Activated naive CD8-positive, alpha-beta T cell treated with anti-CD3 and anti-CD28 coated beads, Interleukin-2, amount 50 U/mL, for 24 hours (primary cell): Measurements from ENCODE around the gene WDR7.

Source experiments
- ATAC-seq: fragments of 150-1000 bp; cut with Tn5 transposase; one replicate; pipeline ENCODE4 v1.10.0; 2021
- DNase-seq: peaks from one replicate; pipeline ENCODE4 v3.0.0; 2021
- H3K27ac Mint-ChIP-seq: one replicate; pipeline ENCODE4 v1.8.0; 2021; ENCODE audit warnings: mild to moderate bottlenecking, mixed read lengths
- H3K27me3 Mint-ChIP-seq: one replicate; pipeline ENCODE4 v1.8.0; 2021; ENCODE audit warnings: mixed read lengths
- H3K36me3 Mint-ChIP-seq: one replicate; pipeline ENCODE4 v1.8.0; 2021; ENCODE audit warnings: low read depth, mixed read lengths
- H3K4me1 Mint-ChIP-seq: one replicate; pipeline ENCODE4 v1.8.0; 2021; ENCODE audit warnings: mixed read lengths
- H3K4me3 Mint-ChIP-seq: one replicate; pipeline ENCODE4 v1.8.0; 2021; ENCODE audit warnings: mild to moderate bottlenecking, moderate library complexity, mixed read lengths
- H3K9me3 Mint-ChIP-seq: one replicate; pipeline ENCODE4 v1.8.0; 2021; ENCODE audit warnings: mixed read lengths

The WDR7 gene

GRCh38 chr18:56650944-56651770 lies at the start of gene WDR7:
WDR7 (plus strand) TSS chr18:56651359; CDS start chr18:56672516, 21,157 bp downstream.
- Mint-ChIP-seq H3K27ac (peak within 1 kb of the TSS; percentile 90), H3K9me3 (no peaks in the 10 kb centered on the region), H3K4me1 (peaks cover 61% of the 10 kb centered on the region), H3K4me3 (peak within 1 kb of the TSS; percentile 87), H3K27me3 (no peaks in the 10 kb centered on the region), H3K36me3 (peaks cover 5% of the 10 kb centered on the region)
- ATAC-seq: peak; percentile 95
- DNase-seq: peak; percentile 92

GRCh38 chr18:56606618-56607017 lies 44.5 kb upstream of the WDR7 start:
- DNase-seq (no peak), ATAC-seq (no peak)
- Mint-ChIP-seq H3K27ac (no peak overlapping the region), H3K9me3 (no peaks in the 10 kb centered on the region), H3K4me1 (no peaks in the 10 kb centered on the region), H3K4me3 (no peak overlapping the region), H3K27me3 (no peaks in the 10 kb centered on the region), H3K36me3 (peaks cover 37% of the 10 kb centered on the region)

GRCh38 chr18:56615738-56616520 lies 35.2 kb upstream of the WDR7 start:
- DNase-seq (no peak), ATAC-seq (no peak)
- Mint-ChIP-seq H3K4me1 (no peaks in the 10 kb centered on the region), H3K27ac (no peak overlapping the region), H3K27me3 (no peaks in the 10 kb centered on the region), H3K4me3 (no peak overlapping the region), H3K36me3 (peaks cover 58% of the 10 kb centered on the region), H3K9me3 (no peaks in the 10 kb centered on the region)

GRCh38 chr18:56627991-56628390 lies 23.2 kb upstream of the WDR7 start:
- Mint-ChIP-seq H3K27me3 (no peaks in the 10 kb centered on the region), H3K9me3 (no peaks in the 10 kb centered on the region), H3K36me3 (peaks cover 40% of the 10 kb centered on the region), H3K4me3 (no peak overlapping the region), H3K27ac (no peak overlapping the region), H3K4me1 (peaks cover 38% of the 10 kb centered on the region)
- ATAC-seq: no peak
- DNase-seq: no peak

GRCh38 chr18:56632070-56633022 lies 18.8 kb upstream of the WDR7 start:
- H3K27me3 Mint-ChIP-seq: no peaks in the 10 kb centered on the region
- no peak overlapping the region for H3K27ac Mint-ChIP-seq
- ATAC-seq (no peak), DNase-seq (no peak)
- peaks cover 68% of the 10 kb centered on the region for H3K4me1 Mint-ChIP-seq
- no peak overlapping the region for H3K4me3 Mint-ChIP-seq
- peaks cover 46% of the 10 kb centered on the region for H3K36me3 Mint-ChIP-seq
- H3K9me3 Mint-ChIP-seq: no peaks in the 10 kb centered on the region

GRCh38 chr18:56635007-56635406 lies 16.2 kb upstream of the WDR7 start:
- Mint-ChIP-seq H3K4me3 (no peak overlapping the region), H3K27ac (no peak overlapping the region), H3K9me3 (no peaks in the 10 kb centered on the region), H3K4me1 (peaks cover 61% of the 10 kb centered on the region), H3K36me3 (peaks cover 50% of the 10 kb centered on the region), H3K27me3 (peaks cover 2% of the 10 kb centered on the region)
- ATAC-seq (no peak), DNase-seq (no peak)

- ATAC-seq (no peak), DNase-seq (no peak)
- Mint-ChIP-seq H3K36me3 (peaks cover 35% of the 10 kb centered on the region), H3K9me3 (no peaks in the 10 kb centered on the region), H3K4me1 (peaks cover 47% of the 10 kb centered on the region), H3K27ac (peak overlapping the region; percentile 98), H3K27me3 (peaks cover 2% of the 10 kb centered on the region), H3K4me3 (peak overlapping the region; percentile 98)
These were observed 14.0 kb upstream of the WDR7 start for GRCh38 chr18:56637176-56637575.

- Mint-ChIP-seq H3K4me1 (peaks cover 44% of the 10 kb centered on the region), H3K27me3 (peaks cover 2% of the 10 kb centered on the region), H3K27ac (peak overlapping the region; percentile 98), H3K36me3 (peaks cover 35% of the 10 kb centered on the region), H3K4me3 (peak overlapping the region; percentile 98), H3K9me3 (no peaks in the 10 kb centered on the region)
- DNase-seq (no peak), ATAC-seq (peak; percentile 4)
These were observed 13.4 kb upstream of the WDR7 start for GRCh38 chr18:56637711-56638231.

GRCh38 chr18:56638232-56639103 lies 12.7 kb upstream of the WDR7 start, which contains the start of gene TXNL1:
TXNL1 (minus strand) TSS chr18:56638592; CDS start chr18:56638440, 152 bp downstream.
- H3K4me3 Mint-ChIP-seq: peak within 1 kb of the TSS; percentile 98
- H3K4me1 Mint-ChIP-seq: peaks cover 44% of the 10 kb centered on the region

GRCh38 chr18:56639104-56639381 lies 12.1 kb upstream of the WDR7 start:
- H3K36me3 Mint-ChIP-seq: peaks cover 27% of the 10 kb centered on the region
- H3K9me3 Mint-ChIP-seq: no peaks in the 10 kb centered on the region
- ATAC-seq (no peak), DNase-seq (no peak)
- H3K4me1 Mint-ChIP-seq: peaks cover 42% of the 10 kb centered on the region
- H3K27ac Mint-ChIP-seq: peak overlapping the region; percentile 98
- H3K27me3 Mint-ChIP-seq: peaks cover 2% of the 10 kb centered on the region
- H3K4me3 Mint-ChIP-seq: peak overlapping the region; percentile 98

More at GRCh38 chr18:56638232-56639103, 12.7 kb upstream of the WDR7 start, which contains the start of gene TXNL1:
- peak within 1 kb of the TSS; percentile 98 for H3K27ac Mint-ChIP-seq
- ATAC-seq (peak; percentile 95), DNase-seq (peak; percentile 99)
- peaks cover 31% of the 10 kb centered on the region for H3K36me3 Mint-ChIP-seq
- H3K27me3 Mint-ChIP-seq: peaks cover 2% of the 10 kb centered on the region
- H3K9me3 Mint-ChIP-seq: no peaks in the 10 kb centered on the region

- no peaks in the 10 kb centered on the region for H3K9me3 Mint-ChIP-seq
- H3K27ac Mint-ChIP-seq: peak overlapping the region; percentile 98
- peaks cover 23% of the 10 kb centered on the region for H3K36me3 Mint-ChIP-seq
- no peak for DNase-seq
- peaks cover 2% of the 10 kb centered on the region for H3K27me3 Mint-ChIP-seq
- peaks cover 38% of the 10 kb centered on the region for H3K4me1 Mint-ChIP-seq
- H3K4me3 Mint-ChIP-seq: peak overlapping the region; percentile 98
- no peak for ATAC-seq
These were observed 11.6 kb upstream of the WDR7 start for GRCh38 chr18:56639571-56639970.

- no peak overlapping the region for H3K4me3 Mint-ChIP-seq
- peaks cover 14% of the 10 kb centered on the region for H3K36me3 Mint-ChIP-seq
- H3K9me3 Mint-ChIP-seq: no peaks in the 10 kb centered on the region
- H3K27ac Mint-ChIP-seq: no peak overlapping the region
- H3K27me3 Mint-ChIP-seq: peaks cover 2% of the 10 kb centered on the region
- DNase-seq (no peak), ATAC-seq (no peak)
- peaks cover 23% of the 10 kb centered on the region for H3K4me1 Mint-ChIP-seq
These were observed 9.3 kb upstream of the WDR7 start for GRCh38 chr18:56641714-56642337.

- DNase-seq (no peak), ATAC-seq (no peak)
- Mint-ChIP-seq H3K4me3 (no peak overlapping the region), H3K9me3 (no peaks in the 10 kb centered on the region), H3K27me3 (peaks cover 2% of the 10 kb centered on the region), H3K27ac (no peak overlapping the region), H3K4me1 (peaks cover 28% of the 10 kb centered on the region), H3K36me3 (peaks cover 5% of the 10 kb centered on the region)
These were observed 7.8 kb upstream of the WDR7 start for GRCh38 chr18:56643381-56643780.
